Tibial artery (tissue), 4 donors: ENCODE measurements around the gene RASA2.

ENCODE experiments used
- DNase-seq, 2 donors: peaks; one replicate each; pipeline ENCODE4 v3.0.0-alpha.2; 2019
- H3K27ac ChIP-seq, 2 donors: fragments of 200-600 bp; sonication (generic) in 1 of 2; 1 replicate in 1 of 2; 2 replicates in 1 of 2; pipeline ENCODE4 v1.5.1; 2018 to 2019; ENCODE audit warnings: mild to moderate bottlenecking in 1 of 2
- H3K27me3 ChIP-seq, 2 donors: fragments of 200-600 bp; sonication (generic) in 1 of 2; one replicate each; pipeline versions ENCODE4 v1.5.1 to v1.6.0; 2016 to 2019
- H3K36me3 ChIP-seq, 3 donors: fragments of 200-600 bp; sonication (generic) in 2 of 3; one replicate each; pipeline ENCODE4 v1.5.1; 2016 to 2019; ENCODE audit warnings: mild to moderate bottlenecking in 2 of 3
- H3K4me1 ChIP-seq, 4 donors: fragments of 200-600 bp; sonication (generic) in 2 of 4; 1 replicate in 3 of 4; 2 replicates in 1 of 4; pipeline ENCODE4 v1.5.1; 2016 to 2019
- H3K4me3 ChIP-seq, 2 donors: fragments of 200-600 bp; sonication (generic) in 1 of 2; 1 replicate in 1 of 2; 2 replicates in 1 of 2; pipeline ENCODE4 v1.5.1; 2018 to 2019; ENCODE audit warnings: mild to moderate bottlenecking in 2 of 2
- H3K9me3 ChIP-seq, 3 donors: fragments of 200-600 bp; sonication (generic) in 1 of 3; one replicate each; pipeline ENCODE4 v1.5.1; 2016 to 2019
- intact Hi-C: fragments of 100-400 bp; cut with DNase I; formaldehyde crosslinking; loops from one replicate; pipeline ENCODE4 v1.15.0; 2023; ENCODE audit warnings: low total_unique reads
- TF ChIP-seq, protein P1 (sequence below), 2 experiments: fragments of 200-600 bp in 1 of 2; fragments of 450-650 bp in 1 of 2; IDR thresholded peaks; one replicate each; pipeline ENCODE4 v1.5.1; 2017 to 2019; ENCODE audit warnings: antibody characterized with exemption in 2 of 2, mild to moderate bottlenecking in 1 of 2, moderate library complexity in 1 of 2

The RASA2 gene

DNA sequence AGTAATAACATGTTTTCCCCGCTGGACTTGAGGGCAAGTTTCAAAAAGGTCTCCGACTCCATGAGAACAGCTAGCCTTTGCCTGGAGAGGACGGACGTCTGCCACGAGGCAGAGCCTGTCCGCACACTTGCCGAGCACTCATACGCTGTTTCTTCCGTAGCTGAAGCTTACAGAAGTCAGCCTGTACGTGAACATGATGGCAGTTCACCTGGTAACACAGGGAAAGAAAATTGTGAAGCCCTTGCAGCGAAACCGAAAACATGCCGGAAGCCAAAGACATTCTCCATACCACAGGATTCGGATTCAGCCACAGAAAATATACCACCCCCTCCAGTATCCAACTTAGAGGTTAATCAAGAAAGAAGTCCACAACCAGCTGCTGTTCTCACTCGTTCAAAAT is 43.9 kb upstream of the RASA2 start:
- Histone ChIP-seq H3K4me1 (peaks cover 0 to 84% (median 17%) of the 10 kb centered on the region in 4 donors), H3K27ac (peak overlapping the region; percentile 72 to 84), H3K9me3 (no peaks in the 10 kb centered on the region), H3K36me3 (peaks cover 42 to 66% (median 55%) of the 10 kb centered on the region in 3 donors), H3K4me3 (no peak overlapping the region), H3K27me3 (no peaks in the 10 kb centered on the region)
- intact Hi-C loops = no loop called here
- no peak for DNase-seq
- TF ChIP-seq, protein P1, sequence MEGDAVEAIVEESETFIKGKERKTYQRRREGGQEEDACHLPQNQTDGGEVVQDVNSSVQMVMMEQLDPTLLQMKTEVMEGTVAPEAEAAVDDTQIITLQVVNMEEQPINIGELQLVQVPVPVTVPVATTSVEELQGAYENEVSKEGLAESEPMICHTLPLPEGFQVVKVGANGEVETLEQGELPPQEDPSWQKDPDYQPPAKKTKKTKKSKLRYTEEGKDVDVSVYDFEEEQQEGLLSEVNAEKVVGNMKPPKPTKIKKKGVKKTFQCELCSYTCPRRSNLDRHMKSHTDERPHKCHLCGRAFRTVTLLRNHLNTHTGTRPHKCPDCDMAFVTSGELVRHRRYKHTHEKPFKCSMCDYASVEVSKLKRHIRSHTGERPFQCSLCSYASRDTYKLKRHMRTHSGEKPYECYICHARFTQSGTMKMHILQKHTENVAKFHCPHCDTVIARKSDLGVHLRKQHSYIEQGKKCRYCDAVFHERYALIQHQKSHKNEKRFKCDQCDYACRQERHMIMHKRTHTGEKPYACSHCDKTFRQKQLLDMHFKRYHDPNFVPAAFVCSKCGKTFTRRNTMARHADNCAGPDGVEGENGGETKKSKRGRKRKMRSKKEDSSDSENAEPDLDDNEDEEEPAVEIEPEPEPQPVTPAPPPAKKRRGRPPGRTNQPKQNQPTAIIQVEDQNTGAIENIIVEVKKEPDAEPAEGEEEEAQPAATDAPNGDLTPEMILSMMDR (IDR thresholded peaks at IDR 0.05) = no peak

DNA sequence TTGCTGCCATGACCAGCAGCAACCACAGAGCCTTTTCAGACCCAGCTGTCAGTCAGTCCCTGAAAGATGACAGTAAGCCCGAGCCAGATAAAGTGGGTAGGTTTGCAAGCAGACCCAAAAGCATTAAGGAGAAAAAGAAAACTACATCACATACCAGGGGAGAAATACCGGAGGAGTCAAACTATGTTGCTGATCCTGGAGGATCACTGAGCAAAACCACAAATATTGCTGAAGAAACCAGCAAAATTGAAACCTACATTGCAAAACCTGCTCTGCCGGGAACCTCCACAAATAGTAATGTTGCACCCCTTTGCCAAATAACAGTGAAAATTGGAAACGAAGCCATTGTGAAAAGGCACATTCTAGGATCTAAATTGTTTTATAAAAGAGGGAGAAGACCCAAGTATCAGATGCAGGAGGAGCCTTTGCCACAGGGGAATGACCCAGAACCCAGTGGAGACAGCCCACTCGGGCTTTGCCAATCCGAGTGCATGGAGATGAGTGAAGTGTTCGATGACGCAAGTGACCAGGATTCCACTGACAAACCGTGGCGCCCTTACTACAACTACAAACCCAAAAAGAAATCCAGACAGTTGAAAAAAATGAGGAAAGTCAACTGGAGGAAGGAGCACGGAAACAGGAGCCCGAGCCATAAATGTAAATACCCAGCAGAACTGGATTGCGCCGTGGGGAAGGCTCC is 42.1 kb upstream of the RASA2 start:
- peak overlapping the region in 1 of 2 donors; percentile 84 for H3K27ac ChIP-seq
- peaks cover 32 to 54% (median 46%) of the 10 kb centered on the region in 3 donors for H3K36me3 ChIP-seq
- intact Hi-C loops = no loop called here
- peaks cover 0 to 86% (median 18%) of the 10 kb centered on the region in 4 donors for H3K4me1 ChIP-seq
- DNase-seq = no peak
- H3K27me3 ChIP-seq = no peaks in the 10 kb centered on the region
- no peak overlapping the region for H3K4me3 ChIP-seq
- H3K9me3 ChIP-seq = no peaks in the 10 kb centered on the region
- TF ChIP-seq, protein P1 (IDR thresholded peaks at IDR 0.05) = no peak

DNA sequence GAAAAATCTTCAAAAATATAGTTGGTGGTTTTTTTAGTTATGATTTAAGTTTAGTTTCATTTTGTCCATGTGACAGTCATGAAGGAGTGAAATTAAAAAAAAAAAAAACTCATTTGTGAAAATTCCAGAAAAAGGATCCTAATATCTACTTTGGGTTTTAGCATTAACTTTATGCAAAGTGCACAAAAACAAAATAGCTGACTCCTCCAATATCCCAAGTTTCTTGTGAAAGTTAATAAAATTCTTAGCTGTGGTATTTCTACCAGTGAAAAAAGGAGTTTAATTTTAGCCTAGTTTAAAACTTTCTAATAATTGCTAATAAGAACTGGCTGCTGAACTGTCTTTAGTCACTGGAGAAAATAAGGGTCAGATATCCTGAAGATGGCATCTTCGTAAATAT is 40.8 kb upstream of the RASA2 start:
- H3K4me1 ChIP-seq = peaks cover 0 to 86% (median 15%) of the 10 kb centered on the region in 4 donors
- no peak for DNase-seq
- H3K27me3 ChIP-seq = no peaks in the 10 kb centered on the region
- H3K36me3 ChIP-seq = peaks cover 32 to 54% (median 46%) of the 10 kb centered on the region in 3 donors
- H3K27ac ChIP-seq = peak overlapping the region in 1 of 2 donors; percentile 21
- no peak overlapping the region for H3K4me3 ChIP-seq
- H3K9me3 ChIP-seq = no peaks in the 10 kb centered on the region
- intact Hi-C loops = no loop called here
- TF ChIP-seq, protein P1 (IDR thresholded peaks at IDR 0.05) = no peak

DNA sequence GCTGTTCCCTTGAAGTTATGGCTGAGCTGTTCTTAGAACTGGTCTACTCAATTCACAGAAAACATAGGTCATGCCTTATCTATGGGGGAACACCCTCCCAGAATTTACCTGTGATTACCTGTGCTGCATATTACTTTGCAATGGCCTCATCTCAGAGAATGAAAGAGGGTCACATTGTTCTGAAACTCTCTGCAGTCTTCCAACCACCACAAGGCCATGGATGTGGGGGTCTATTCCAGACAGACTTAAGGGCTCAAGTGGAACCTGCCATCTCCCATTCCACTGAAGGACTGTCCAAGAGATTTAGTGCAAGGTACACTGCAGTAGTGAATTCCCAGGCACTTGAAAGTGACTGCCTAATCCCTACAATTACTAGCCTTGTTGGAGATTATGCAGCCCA is 40.1 kb upstream of the RASA2 start:
- no peak overlapping the region for H3K4me3 ChIP-seq
- H3K4me1 ChIP-seq = peaks cover 0 to 83% (median 13%) of the 10 kb centered on the region in 4 donors
- peak overlapping the region in 1 of 2 donors; percentile 21 for H3K27ac ChIP-seq
- DNase-seq = no peak
- no peaks in the 10 kb centered on the region for H3K9me3 ChIP-seq
- intact Hi-C loops = no loop called here
- H3K36me3 ChIP-seq = peaks cover 32 to 54% (median 46%) of the 10 kb centered on the region in 3 donors
- TF ChIP-seq, protein P1 (IDR thresholded peaks at IDR 0.05) = no peak
- no peaks in the 10 kb centered on the region for H3K27me3 ChIP-seq

DNA sequence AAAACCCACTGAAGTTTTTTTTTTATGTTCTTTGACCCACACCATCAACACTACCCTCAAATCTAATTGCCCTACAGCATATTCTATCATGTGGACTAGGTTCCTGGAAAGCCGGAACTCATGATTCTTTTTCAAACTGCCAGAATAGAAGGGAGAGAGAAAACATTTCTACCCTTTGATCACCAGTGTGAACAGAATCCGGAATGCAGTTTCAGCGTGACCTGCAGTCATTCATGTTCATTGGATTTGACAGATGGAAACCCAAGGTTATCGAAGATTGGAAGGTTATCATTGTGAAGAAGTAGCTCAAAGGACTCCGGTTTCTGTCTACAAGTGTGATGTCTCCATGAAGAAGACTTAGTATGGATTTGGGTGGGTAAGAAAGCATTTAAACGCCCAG is 39.4 kb upstream of the RASA2 start:
- Histone ChIP-seq H3K4me3 (no peak overlapping the region), H3K36me3 (peaks cover 32 to 51% (median 46%) of the 10 kb centered on the region in 3 donors), H3K4me1 (peaks cover 0 to 83% (median 14%) of the 10 kb centered on the region in 4 donors), H3K27me3 (no peaks in the 10 kb centered on the region), H3K9me3 (no peaks in the 10 kb centered on the region), H3K27ac (peak overlapping the region in 1 of 2 donors; percentile 21)
- DNase-seq = no peak
- TF ChIP-seq, protein P1 (IDR thresholded peaks at IDR 0.05) = no peak
- intact Hi-C loops = no loop called here
